CD4-positive, alpha-beta T cell (primary cell): ENCODE data around the gene NFATC1. TPM values are rescaled to one million over a fixed set of nuclear protein-coding genes. Genes with fewer than 3 reads are reported as not detected.
"Not testable (repeated sequence)": the region's sequence is repeated elsewhere in the genome, so short reads cannot be mapped to it uniquely, and the experiment has no call there.

Source experiments
- ATAC-seq: fragments of 200-7000 bp; cut with Tn5 transposase; one replicate; pipeline ENCODE4 v1.10.0; 2022; ENCODE audit warnings: mild to moderate bottlenecking; ENCODE audit not compliant: poor library complexity
- CTCF ChIA-PET: fragments of 350-600 bp; sonication (Branson Sonifier 250); formaldehyde crosslinking; loops from one replicate; lab custom pipeline; 2021; ENCODE audit warnings: antibody characterized with exemption, inconsistent platforms; lab: Charles Lee
- POLR2A ChIA-PET: fragments of 350-600 bp; sonication (Branson Sonifier 250); formaldehyde crosslinking; loops from one replicate; lab custom pipeline; 2021; ENCODE audit warnings: antibody characterized with exemption, inconsistent platforms; lab: Charles Lee
- DNase-seq, 14 experiments: peaks; one replicate each; pipeline ENCODE4 v3.0.0-alpha.2; 2013 to 2020; ENCODE audit warnings: mixed read lengths in 2 of 14
- H3K27ac ChIP-seq, 2 donors: one replicate each; pipeline versions ENCODE4 v1.5.1 to v1.7.0; 2013; ENCODE audit warnings: low read length in 2 of 2, low read depth in 1 of 2, mild to moderate bottlenecking in 1 of 2
- H3K27me3 ChIP-seq, 2 experiments: 1 replicate in 1 of 2; 2 replicates in 1 of 2; pipeline versions ENCODE4 v1.6.1 to v1.7.0; 2013; ENCODE audit warnings: low read length in 2 of 2, control low read depth in 1 of 2, mild to moderate bottlenecking in 1 of 2, moderate library complexity in 1 of 2; ENCODE audit not compliant: insufficient read depth in 2 of 2, control insufficient read depth in 1 of 2
- H3K36me3 ChIP-seq: one replicate; pipeline ENCODE4 v1.6.1; 2013; ENCODE audit warnings: low read length, control low read depth; ENCODE audit not compliant: insufficient read depth
- H3K4me1 ChIP-seq: one replicate; pipeline ENCODE4 v1.6.1; 2013; ENCODE audit warnings: low read length, control low read depth; ENCODE audit not compliant: insufficient read depth
- H3K4me3 ChIP-seq: one replicate; pipeline ENCODE4 v1.5.1; 2013; ENCODE audit warnings: mild to moderate bottlenecking, low read length, moderate library complexity
- H3K9me3 ChIP-seq, 2 experiments: 1 replicate in 1 of 2; 2 replicates in 1 of 2; pipeline versions ENCODE4 v1.6.1 to v1.7.0; 2013; ENCODE audit warnings: low read length in 2 of 2, mild to moderate bottlenecking in 2 of 2, control low read depth in 1 of 2, moderate library complexity in 1 of 2; ENCODE audit not compliant: control insufficient read depth in 1 of 2, insufficient read depth in 1 of 2
- H3K27ac Mint-ChIP-seq: one replicate; pipeline ENCODE4 v1.8.0; 2020; ENCODE audit warnings: mixed read lengths
- H3K27me3 Mint-ChIP-seq: one replicate; pipeline ENCODE4 v1.8.0; 2021; ENCODE audit warnings: mixed read lengths
- H3K36me3 Mint-ChIP-seq: one replicate; pipeline ENCODE4 v1.8.0; 2021; ENCODE audit warnings: low read depth, mixed read lengths
- H3K4me1 Mint-ChIP-seq: one replicate; pipeline ENCODE4 v1.8.0; 2021; ENCODE audit warnings: low read depth, mixed read lengths
- H3K4me3 Mint-ChIP-seq: one replicate; pipeline ENCODE4 v1.8.0; 2020; ENCODE audit warnings: mild to moderate bottlenecking, mixed read lengths
- H3K9me3 Mint-ChIP-seq: one replicate; pipeline ENCODE4 v1.8.0; 2020; ENCODE audit warnings: mixed read lengths
- CTCF ChIP-seq: fragments of 200-600 bp; IDR thresholded peaks from one replicate; pipeline ENCODE4 v1.8.0; 2022; ENCODE audit warnings: antibody characterized with exemption, mild to moderate bottlenecking
- intact Hi-C, 2 experiments: fragments of 100-400 bp; cut with DNase I in 1 of 2; cut with micrococcal nuclease in 1 of 2; formaldehyde crosslinking; loops; one replicate each; pipeline versions ENCODE4 v1.15.1 to v1.9.0; 2023 to 2025; cut with DNase I, micrococcal nuclease
- total RNA-seq, 174 experiments: library from RNA in 2 of 174; stranded (reverse) in 2 of 174; gene quantifications; one replicate each; pipeline ENCODE4 v1.2.3 and lab custom pipeline; 2021 to 2026

NFATC1 gene
- total RNA-seq, 2 experiments from 2014 or later = 107 to 113 TPM

GRCh38 chr18:79504034-79504433 is 108.3 kb downstream of the NFATC1 start:
- ChIA-PET POLR2A (interaction anchor here (0.6 kb wide), 1 partner anchor 26 kb away, joined by 3 read pairs; no protein-coding TSS in a partner anchor), CTCF (no interaction called here)
- H3K4me1 ChIP-seq = peaks cover 50% of the 10 kb centered on the region
- TF ChIP-seq CTCF = no peak
- Mint-ChIP-seq H3K4me1 (peaks cover 64% of the 10 kb centered on the region), H3K27ac (peak overlapping the region; percentile 76), H3K36me3 (peaks cover 43% of the 10 kb centered on the region), H3K9me3 (peaks cover 9% of the 10 kb centered on the region), H3K27me3 (no peaks in the 10 kb centered on the region), H3K4me3 (peak overlapping the region; percentile 71)
- no peaks in the 10 kb centered on the region for H3K27me3 ChIP-seq
- H3K27ac ChIP-seq = peak overlapping the region in 1 of 2 donors; percentile 13
- H3K36me3 ChIP-seq = peaks cover 2% of the 10 kb centered on the region
- intact Hi-C loops = no loop called here
- peaks cover 0 to 13% of the 10 kb centered on the region in 2 experiments for H3K9me3 ChIP-seq
- no peak overlapping the region for H3K4me3 ChIP-seq
- DNase-seq (peak in 2 of 14 experiments; percentile 1 to 8), ATAC-seq (no peak)

GRCh38 chr18:79504495-79504894 is 108.8 kb downstream of the NFATC1 start:
- POLR2A ChIA-PET = interaction anchor here (0.6 kb wide), 1 partner anchor 27 kb away, joined by 3 read pairs; no protein-coding TSS in a partner anchor
- H3K27me3 Mint-ChIP-seq, H3K4me3 ChIP-seq, H3K9me3 ChIP-seq, ATAC-seq, H3K36me3 ChIP-seq, H3K9me3 Mint-ChIP-seq, intact Hi-C loops, H3K27me3 ChIP-seq, CTCF ChIA-PET: not testable (repeated sequence)
- Mint-ChIP-seq H3K4me1 (peaks cover 64% of the 10 kb centered on the region), H3K36me3 (peaks cover 38% of the 10 kb centered on the region), H3K4me3 (peak overlapping the region; percentile 71), H3K27ac (peak overlapping the region; percentile 76)
- H3K4me1 ChIP-seq = peaks cover 53% of the 10 kb centered on the region
- H3K27ac ChIP-seq = peak overlapping the region in 1 of 2 donors; percentile 13
- peak in 2 of 14 experiments; percentile 3 to 16 for DNase-seq

- Histone ChIP-seq H3K4me1 (peaks cover 53% of the 10 kb centered on the region), H3K36me3 (peaks cover 12% of the 10 kb centered on the region)
- DNase-seq, H3K27ac ChIP-seq, H3K27me3 ChIP-seq, H3K4me3 Mint-ChIP-seq, CTCF ChIA-PET, H3K9me3 ChIP-seq, H3K27me3 Mint-ChIP-seq, H3K9me3 Mint-ChIP-seq, H3K4me3 ChIP-seq, ATAC-seq: not testable (repeated sequence)
- H3K27ac Mint-ChIP-seq = peak overlapping the region; percentile 94
- H3K4me1 Mint-ChIP-seq = peaks cover 73% of the 10 kb centered on the region
- intact Hi-C loops = loop anchor here in 1 of 2 experiments (5.0 kb wide), 1 partner anchor 38 kb away; no protein-coding TSS in a partner anchor
- POLR2A ChIA-PET = interaction anchor here (1.3 kb wide), 1 partner anchor 112 kb away, joined by 3 read pairs; no protein-coding TSS in a partner anchor
- peaks cover 38% of the 10 kb centered on the region for H3K36me3 Mint-ChIP-seq
Measured at GRCh38 chr18:79505465-79505864, 109.7 kb downstream of the NFATC1 start.

GRCh38 chr18:79506191-79507075 is 110.7 kb downstream of the NFATC1 start:
- peak overlapping the region; percentile 79 for H3K4me3 Mint-ChIP-seq
- peaks cover 53% of the 10 kb centered on the region for H3K4me1 ChIP-seq

More at GRCh38 chr18:79506191-79507075, 110.7 kb downstream of the NFATC1 start:
- H3K4me1 Mint-ChIP-seq = peaks cover 73% of the 10 kb centered on the region
- H3K27me3 Mint-ChIP-seq = no peaks in the 10 kb centered on the region
- Histone ChIP-seq H3K27ac (peak overlapping the region; percentile 66 to 72), H3K9me3 (no peaks in the 10 kb centered on the region), H3K36me3 (peaks cover 19% of the 10 kb centered on the region), H3K4me3 (peak overlapping the region; percentile 46), H3K27me3 (no peaks in the 10 kb centered on the region)
- intact Hi-C loops = loop anchor here in 1 of 2 experiments (1.0 to 5.0 kb wide), 3 partner anchors 10 to 39 kb away; no protein-coding TSS in a partner anchor
- ChIA-PET CTCF (no interaction called here), POLR2A (interaction anchor here (0.9 to 2.6 kb wide), 6 partner anchors 9 to 113 kb away, joined by 3 to 43 read pairs (median 4); no protein-coding TSS in a partner anchor)
- no peaks in the 10 kb centered on the region for H3K9me3 Mint-ChIP-seq
- H3K27ac Mint-ChIP-seq = peak overlapping the region; percentile 94
- DNase-seq (peak in 3 of 14 experiments; percentile 39 to 45 (median 42)), ATAC-seq (peak; percentile 54)
- H3K36me3 Mint-ChIP-seq = peaks cover 38% of the 10 kb centered on the region
- no peak for TF ChIP-seq CTCF
